ENCODE data around the gene FADS3. TPM values are rescaled to one million over a fixed set of nuclear protein-coding genes. Genes with fewer than 3 reads are reported as not detected.

FADS3 gene
- total RNA-seq, 2 donors from 2014 or later = 24.8 to 28.4 TPM

GRCh38 chr11:61871158-61871597 is 20.2 kb downstream of the FADS3 start:
- peaks cover 13% of the 10 kb centered on the region for H3K27me3 ChIP-seq (ENCODE audit: control insufficient read depth, insufficient read depth, low read length, poor library complexity, severe bottlenecking)
- H3K9me3 ChIP-seq (ENCODE audit: control insufficient read depth, low read length) = no peaks in the 10 kb centered on the region
- Mint-ChIP-seq H3K36me3 (ENCODE audit: low read depth) (no peaks in the 10 kb centered on the region), H3K9me3 (no peaks in the 10 kb centered on the region), H3K27me3 (ENCODE audit: insufficient read depth) (peaks cover 10% of the 10 kb centered on the region), H3K4me3 (no peak overlapping the region), H3K4me1 (peaks cover 10% of the 10 kb centered on the region), H3K27ac (peak overlapping the region; percentile 55)
- H3K4me1 ChIP-seq (ENCODE audit: control insufficient read depth, insufficient read depth, low read length) = no peaks in the 10 kb centered on the region
- H3K9ac ChIP-seq (ENCODE audit: extremely low read depth, low read length, poor library complexity, severe bottlenecking) = no peak overlapping the region
- 9 to 12% methylated on average over 12 to 24 of the region's 24 CpGs for WGBS, 2 experiments (ENCODE audit: insufficient coverage in 1 of 2, insufficient read length in 1 of 2)
- peaks cover 6% of the 10 kb centered on the region for H3K36me3 ChIP-seq (ENCODE audit: control insufficient read depth, insufficient read depth, low read length)
- DNase-seq = peak; percentile 97
- no peak overlapping the region for H3K4me3 ChIP-seq (ENCODE audit: low read length)
- H3K27ac ChIP-seq (ENCODE audit: low read depth, low read length) = peak overlapping the region; percentile 67
- TF ChIP-seq, protein P1, sequence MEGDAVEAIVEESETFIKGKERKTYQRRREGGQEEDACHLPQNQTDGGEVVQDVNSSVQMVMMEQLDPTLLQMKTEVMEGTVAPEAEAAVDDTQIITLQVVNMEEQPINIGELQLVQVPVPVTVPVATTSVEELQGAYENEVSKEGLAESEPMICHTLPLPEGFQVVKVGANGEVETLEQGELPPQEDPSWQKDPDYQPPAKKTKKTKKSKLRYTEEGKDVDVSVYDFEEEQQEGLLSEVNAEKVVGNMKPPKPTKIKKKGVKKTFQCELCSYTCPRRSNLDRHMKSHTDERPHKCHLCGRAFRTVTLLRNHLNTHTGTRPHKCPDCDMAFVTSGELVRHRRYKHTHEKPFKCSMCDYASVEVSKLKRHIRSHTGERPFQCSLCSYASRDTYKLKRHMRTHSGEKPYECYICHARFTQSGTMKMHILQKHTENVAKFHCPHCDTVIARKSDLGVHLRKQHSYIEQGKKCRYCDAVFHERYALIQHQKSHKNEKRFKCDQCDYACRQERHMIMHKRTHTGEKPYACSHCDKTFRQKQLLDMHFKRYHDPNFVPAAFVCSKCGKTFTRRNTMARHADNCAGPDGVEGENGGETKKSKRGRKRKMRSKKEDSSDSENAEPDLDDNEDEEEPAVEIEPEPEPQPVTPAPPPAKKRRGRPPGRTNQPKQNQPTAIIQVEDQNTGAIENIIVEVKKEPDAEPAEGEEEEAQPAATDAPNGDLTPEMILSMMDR (conservative IDR thresholded peaks at IDR 0.05) = peak; percentile 98

- Histone ChIP-seq H3K9me3 (ENCODE audit: control insufficient read depth, low read length) (no peaks in the 10 kb centered on the region), H3K27ac (ENCODE audit: low read depth, low read length) (peak overlapping the region; percentile 67), H3K4me3 (ENCODE audit: low read length) (no peak overlapping the region), H3K9ac (ENCODE audit: extremely low read depth, low read length, poor library complexity, severe bottlenecking) (no peak overlapping the region), H3K27me3 (ENCODE audit: control insufficient read depth, insufficient read depth, low read length, poor library complexity, severe bottlenecking) (peaks cover 13% of the 10 kb centered on the region), H3K4me1 (ENCODE audit: control insufficient read depth, insufficient read depth, low read length) (no peaks in the 10 kb centered on the region), H3K36me3 (ENCODE audit: control insufficient read depth, insufficient read depth, low read length) (peaks cover 11% of the 10 kb centered on the region)
- Mint-ChIP-seq H3K27ac (peak overlapping the region; percentile 55), H3K36me3 (ENCODE audit: low read depth) (peaks cover 6% of the 10 kb centered on the region), H3K27me3 (ENCODE audit: insufficient read depth) (peaks cover 10% of the 10 kb centered on the region), H3K4me3 (no peak overlapping the region), H3K4me1 (peaks cover 10% of the 10 kb centered on the region), H3K9me3 (no peaks in the 10 kb centered on the region)
- TF ChIP-seq, protein P1 (conservative IDR thresholded peaks at IDR 0.05) = no peak
- WGBS, 2 experiments (ENCODE audit: insufficient coverage in 1 of 2, insufficient read length in 1 of 2) = 74 to 82% methylated on average over 7 to 9 of the region's 10 CpGs
- no peak for DNase-seq
These were observed 20.8 kb downstream of the FADS3 start for GRCh38 chr11:61870541-61871031.

GRCh38 chr11:61869708-61870451 is 21.5 kb downstream of the FADS3 start:
- H3K27me3 Mint-ChIP-seq (ENCODE audit: insufficient read depth) = peaks cover 10% of the 10 kb centered on the region
- H3K27ac Mint-ChIP-seq = no peak overlapping the region
- Histone ChIP-seq H3K27me3 (ENCODE audit: control insufficient read depth, insufficient read depth, low read length, poor library complexity, severe bottlenecking) (peaks cover 13% of the 10 kb centered on the region), H3K4me3 (ENCODE audit: low read length) (no peak overlapping the region), H3K27ac (ENCODE audit: low read depth, low read length) (peak overlapping the region; percentile 67), H3K4me1 (ENCODE audit: control insufficient read depth, insufficient read depth, low read length) (no peaks in the 10 kb centered on the region), H3K9ac (ENCODE audit: extremely low read depth, low read length, poor library complexity, severe bottlenecking) (no peak overlapping the region), H3K36me3 (ENCODE audit: control insufficient read depth, insufficient read depth, low read length) (peaks cover 18% of the 10 kb centered on the region), H3K9me3 (ENCODE audit: control insufficient read depth, low read length) (no peaks in the 10 kb centered on the region)
- no peaks in the 10 kb centered on the region for H3K9me3 Mint-ChIP-seq
- H3K36me3 Mint-ChIP-seq (ENCODE audit: low read depth) = peaks cover 12% of the 10 kb centered on the region
- WGBS, 2 experiments (ENCODE audit: insufficient coverage in 1 of 2, insufficient read length in 1 of 2) = 91 to 94% methylated on average over 18 to 21 of the region's 21 CpGs
- no peak overlapping the region for H3K4me3 Mint-ChIP-seq
- TF ChIP-seq, protein P1 (conservative IDR thresholded peaks at IDR 0.05) = no peak
- peak; percentile 74 for DNase-seq
- H3K4me1 Mint-ChIP-seq = peaks cover 10% of the 10 kb centered on the region
